Measurements from ENCODE around the gene PSTPIP1.

PSTPIP1 gene

DNA sequence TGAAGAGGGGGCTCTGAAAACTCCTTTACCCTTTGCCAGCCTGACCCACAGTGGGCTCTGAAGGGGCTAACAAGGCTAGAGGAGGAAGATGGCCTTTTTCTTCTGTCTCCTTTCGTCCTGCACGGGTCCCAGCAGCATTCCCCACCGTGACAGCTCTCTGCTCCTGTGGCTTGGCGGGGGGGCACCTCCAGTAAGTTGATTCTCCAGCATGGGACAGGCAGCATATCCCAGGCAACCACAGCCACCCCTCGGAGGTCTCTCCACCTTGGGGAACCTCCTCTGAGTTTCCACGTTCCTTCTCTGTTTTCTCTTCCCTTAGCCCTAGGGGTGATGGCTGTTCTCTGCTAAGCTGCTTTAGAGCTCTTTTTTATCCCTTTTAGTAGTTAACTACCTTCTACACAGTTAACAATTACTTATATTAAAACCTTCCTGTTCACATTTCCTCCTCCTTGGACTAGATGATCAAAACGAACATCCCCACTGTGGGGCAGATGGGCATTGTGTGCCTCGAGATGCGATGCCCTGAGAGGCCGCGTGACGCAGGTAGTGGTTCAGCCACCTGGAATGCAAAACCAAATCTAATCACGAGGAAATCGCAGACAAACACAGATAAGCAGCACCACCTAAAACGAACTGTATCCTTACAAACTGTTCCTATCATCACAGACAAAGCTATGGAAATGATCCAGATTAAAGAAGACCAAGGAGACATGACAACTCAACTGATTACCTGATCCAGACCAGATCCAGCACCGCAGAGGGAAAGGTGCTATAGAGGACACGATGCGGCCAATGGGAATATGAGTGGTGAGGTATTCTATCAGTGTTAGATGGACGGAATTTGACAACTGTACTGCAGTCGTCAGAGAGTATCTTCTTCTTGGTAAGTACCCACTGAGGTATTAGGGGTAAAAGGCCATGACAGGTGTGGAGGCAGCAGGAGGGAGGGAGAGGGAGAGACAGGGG is 48.3 kb downstream of the PSTPIP1 start:
- no peak for DNase-seq
- ATAC-seq: no peak

DNA sequence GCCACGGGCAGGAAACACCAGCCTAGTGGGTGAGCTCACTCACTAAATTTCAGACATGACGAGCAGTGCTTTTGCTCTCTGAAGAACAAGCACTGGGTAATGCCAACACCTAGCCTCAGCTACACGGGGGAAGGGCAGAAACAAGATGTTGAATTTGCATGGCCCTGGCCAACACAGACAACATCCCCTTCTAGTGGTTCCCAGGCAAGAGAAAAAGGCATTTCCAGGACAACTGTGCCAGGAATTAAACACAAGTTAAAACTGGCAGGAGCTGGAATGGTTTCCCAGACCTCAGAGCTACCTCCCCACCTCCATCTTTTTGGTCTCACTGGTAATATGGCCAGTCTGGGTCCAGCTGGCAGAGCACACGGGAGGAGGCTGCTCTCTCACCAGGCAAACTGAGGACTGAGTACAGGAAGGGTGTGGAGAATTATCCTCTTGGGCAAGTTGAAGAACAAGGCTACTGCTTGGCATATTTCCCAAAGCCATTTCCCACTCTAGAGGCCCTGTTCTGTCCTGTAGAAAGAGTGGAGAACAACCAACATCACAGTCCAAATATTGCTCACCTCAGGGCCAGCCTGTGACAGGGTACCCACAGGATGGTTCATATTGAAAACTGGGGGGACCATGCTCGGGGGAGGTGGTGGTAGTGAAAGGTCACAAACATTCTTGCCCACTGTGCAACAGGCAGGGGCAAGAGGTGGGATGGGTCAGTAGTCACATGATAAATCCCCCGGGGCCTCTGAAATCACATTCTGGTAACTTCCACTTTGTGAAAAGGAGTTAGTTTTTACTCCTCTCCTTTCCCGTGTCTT is 49.5 kb downstream of the PSTPIP1 start:
- DNase-seq (no peak), ATAC-seq (peak; percentile 25)

DNA sequence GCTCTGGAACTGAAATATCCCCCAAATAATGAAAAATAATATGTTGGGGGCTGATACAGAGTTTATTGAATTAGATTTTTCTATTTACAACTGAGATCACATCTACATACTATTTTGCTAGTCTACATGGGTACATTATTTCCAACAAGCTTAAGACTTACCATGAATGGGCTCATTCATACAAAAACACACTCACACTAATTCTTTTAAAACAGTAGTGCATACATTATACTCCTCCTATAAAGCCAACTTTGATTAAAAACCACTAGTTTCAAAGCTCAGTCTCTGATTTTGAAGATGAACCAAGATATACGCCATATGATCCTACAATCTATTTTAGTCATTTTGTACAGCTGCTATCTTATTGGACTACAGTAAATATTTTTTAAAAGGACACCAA is 51.1 kb downstream of the PSTPIP1 start:
- ATAC-seq: no peak
- DNase-seq: no peak

DNA sequence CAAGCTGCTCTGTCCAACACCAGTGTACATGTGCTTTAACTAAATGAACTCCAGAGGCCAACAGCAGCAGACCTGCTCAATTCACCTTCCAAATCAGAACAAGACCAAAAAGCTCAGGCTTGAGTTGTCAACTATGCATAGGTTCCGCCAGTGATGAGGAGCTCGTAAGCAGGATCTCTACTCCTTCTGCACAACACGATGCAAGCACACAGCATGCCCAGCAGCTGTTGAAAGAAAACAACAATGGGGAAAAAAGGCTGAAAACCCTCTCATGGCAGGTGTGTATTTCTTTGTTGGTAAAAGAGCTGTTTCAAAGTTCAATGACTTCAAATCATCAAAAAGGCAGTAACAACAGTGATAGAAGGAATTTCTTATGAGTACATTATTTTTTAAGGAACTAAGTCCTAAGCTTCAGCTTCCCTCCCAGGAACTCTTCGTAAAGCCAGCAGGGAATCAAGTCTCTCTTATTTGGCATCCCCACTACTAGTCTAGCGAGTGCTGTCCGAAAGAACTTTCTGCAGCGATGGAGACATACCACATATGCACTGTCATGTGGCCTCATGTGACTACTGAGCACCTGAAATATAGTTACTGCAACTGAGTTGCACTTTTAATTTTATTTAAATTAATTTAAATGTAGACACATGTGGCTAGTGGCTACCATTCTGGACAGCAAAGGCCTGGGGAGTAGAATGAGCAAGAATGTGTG is 51.9 kb downstream of the PSTPIP1 start:
- DNase-seq: no peak
- ATAC-seq: no peak

DNA sequence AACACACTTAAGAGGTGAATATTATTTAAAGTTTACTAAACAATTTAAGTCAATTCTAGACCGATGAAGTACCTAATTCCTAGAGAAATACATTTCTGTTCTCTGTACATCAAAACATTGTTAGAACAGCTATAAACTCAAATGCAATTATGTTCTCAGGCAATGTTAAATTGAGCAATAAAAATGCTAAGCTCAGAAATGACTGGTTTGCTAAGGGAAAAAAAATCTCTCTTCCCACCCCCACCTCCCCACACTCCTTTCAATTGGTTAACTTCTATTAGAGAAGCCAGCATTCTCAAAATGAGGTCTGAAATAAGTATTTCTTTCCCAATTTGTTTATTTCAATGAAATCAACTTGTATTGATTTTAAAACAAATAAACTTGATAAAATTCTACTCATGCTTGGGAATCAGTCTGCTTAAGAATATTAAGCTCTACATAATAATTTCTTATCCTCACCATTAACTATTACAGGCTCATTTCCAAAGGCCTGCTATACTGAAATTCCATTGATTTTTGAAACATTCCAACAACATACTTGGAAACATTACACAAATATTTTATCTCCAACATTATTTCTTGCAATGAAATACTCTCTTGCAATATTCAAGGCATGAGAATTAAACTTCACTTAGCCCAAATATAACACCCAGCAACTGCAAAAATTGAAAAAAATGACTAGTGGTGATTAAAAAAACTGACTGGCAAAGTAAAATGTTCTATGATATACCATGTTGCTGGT is 53.4 kb downstream of the PSTPIP1 start:
- DNase-seq: no peak
- no peak for ATAC-seq

DNA sequence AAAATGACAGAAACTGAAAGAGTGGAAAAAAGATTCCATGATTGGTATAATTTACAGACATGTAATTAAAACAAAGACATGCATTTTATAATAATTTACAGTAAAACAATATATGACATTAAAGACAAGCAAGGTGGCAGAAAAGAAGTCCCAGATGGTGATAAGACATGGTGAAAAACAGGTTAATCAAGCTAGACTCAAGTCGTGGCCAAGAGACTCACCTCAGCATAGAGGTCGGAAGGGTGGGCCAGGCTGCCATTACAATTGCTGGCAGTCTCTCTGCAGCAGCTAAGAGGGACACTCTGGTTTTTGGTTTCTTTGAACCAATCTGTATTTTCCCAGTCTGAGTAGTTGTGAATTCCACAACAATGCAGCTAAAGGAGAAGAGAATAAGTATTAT is 57.6 kb downstream of the PSTPIP1 start:
- ATAC-seq: no peak
- no peak for DNase-seq

DNA sequence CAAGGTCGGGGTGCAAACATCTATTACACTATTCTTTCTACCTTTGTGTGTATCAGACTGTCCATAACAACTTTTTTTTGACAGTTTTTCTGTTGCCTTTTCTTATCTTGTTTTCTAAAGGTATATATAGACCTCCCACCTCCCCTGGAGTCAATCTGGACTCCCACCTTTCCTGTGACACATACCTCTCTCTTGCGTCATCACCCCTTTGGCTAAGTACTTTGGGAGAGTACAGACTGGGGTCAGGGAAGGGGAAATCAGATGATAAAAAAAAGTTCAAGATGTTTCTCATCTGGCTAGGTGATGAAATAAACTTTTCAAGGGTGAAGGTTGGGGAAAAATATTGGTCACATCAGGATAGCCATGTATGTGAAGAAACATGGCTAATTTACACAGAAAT is 58.8 kb downstream of the PSTPIP1 start:
- DNase-seq: no peak
- ATAC-seq: no peak

DNA sequence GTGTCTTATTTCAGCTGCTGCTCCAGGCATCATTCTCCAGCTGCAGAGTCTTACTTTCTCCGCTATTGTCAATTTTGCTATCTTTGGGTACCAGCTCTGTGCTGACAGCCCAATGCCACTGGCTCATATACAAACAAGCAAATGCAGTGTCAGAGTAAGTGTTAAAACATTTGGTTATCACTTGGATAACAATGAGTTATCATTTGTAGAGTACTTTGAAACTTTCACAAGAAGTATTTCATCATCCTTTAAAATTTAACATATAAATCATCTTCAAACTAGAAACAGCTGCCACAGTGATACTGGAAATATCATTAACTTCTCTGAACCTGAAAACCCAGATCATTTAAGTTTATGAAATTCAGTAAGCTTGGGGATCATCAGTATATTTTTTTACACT is 62.1 kb downstream of the PSTPIP1 start:
- ATAC-seq: no peak
- DNase-seq: no peak

DNA sequence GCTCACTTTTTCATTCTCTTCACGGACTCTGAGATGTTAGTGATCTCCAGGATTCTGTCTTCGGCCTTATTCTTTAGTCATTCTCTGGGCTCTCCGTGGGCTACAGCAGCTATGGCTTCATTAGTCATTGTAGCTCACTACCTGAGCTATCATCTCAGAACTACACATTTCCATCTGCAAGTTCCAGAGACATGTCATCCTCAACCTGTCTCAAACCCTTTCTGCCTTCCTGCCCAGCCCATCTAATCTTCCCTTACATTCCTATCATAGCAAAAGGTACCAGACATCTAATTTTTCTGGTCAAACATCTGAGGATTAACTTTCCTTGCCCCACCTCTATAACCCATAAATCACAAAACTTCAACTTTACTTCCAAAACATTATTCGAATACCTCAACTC is 62.8 kb downstream of the PSTPIP1 start:
- DNase-seq (no peak), ATAC-seq (no peak)

DNA sequence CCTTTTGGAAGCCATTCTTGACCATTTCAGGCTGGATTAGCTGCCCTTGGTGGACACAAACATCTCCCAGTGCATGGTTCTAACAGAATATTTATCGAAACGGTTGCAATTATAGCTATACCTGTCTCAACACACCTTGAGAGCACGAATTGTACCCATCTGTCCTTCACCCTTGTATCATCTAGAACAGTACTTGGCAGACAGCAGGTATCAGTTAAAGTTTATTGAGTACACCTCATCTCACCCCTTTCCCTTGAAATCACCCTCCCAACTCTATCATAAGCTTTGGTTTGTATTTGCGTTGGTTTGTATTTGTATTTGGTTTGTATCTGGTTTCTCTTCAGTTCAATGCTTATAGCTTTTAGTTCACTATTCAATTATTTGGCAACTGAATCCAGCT is 63.5 kb downstream of the PSTPIP1 start:
- DNase-seq: no peak
- ATAC-seq: no peak

DNA sequence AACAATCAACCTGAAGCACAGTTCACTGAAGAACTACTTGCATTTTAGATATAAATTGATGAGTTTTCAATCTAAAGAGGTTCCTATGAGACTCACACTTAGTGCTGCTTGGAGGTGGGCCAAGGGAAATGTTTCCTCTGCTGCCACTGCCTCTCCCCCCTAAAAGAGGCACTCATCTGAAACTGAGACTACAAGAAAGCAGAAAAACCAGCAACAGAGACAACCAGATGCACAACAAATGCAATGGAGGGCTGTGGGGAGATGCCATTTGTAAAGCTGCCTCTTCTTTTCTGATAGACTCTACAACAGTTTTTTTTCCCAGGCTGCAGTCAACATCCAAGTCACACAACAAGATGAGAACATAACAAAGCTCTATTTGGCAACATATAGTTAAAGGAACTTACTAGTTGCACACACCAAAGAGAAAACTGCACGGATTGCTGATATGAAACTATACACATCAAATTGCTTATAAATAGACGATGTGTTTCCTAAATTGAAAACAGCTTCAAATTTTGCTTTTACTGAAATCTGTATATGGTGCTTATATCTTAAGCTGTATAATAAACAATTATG is 64.9 kb downstream of the PSTPIP1 start:
- ATAC-seq (no peak), DNase-seq (no peak)

DNA sequence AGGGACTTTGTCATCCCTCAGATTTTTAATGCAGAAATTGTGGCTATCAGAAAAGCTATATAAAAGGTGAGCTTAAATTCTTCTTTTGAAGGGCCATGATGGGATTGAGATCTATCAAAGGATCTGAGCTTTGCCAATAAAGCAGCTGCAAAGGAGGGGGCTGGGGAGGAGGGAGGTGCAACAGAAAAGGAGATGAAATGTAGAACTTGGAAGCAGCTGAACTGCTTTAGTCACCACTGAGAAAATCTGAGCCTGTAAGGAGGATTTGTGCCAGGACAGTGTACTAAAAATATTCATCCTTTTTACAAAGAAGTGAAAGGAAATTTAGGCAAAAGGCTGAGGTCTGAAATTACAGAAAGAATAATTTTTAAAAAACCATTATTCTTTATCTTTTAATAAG is 65.6 kb downstream of the PSTPIP1 start:
- DNase-seq (no peak), ATAC-seq (no peak)

DNA sequence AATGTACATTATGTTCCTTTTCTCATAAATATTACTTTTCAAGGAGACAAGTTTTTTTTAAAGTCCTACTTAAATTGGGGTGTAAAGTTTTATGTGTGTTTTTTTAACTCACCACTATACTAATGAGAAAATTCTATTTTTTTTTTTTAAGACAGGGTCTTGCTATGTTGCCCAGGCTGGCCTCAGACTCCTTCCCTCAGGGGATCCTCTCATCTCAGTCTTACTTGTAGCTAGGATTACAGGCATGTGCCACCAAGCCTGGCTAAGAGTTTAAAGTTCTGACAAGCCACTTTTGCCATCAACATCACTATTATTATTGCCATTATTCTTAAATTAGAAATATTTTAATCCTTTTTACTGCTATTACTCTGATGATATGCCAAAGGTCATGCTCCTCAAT is 68.3 kb downstream of the PSTPIP1 start:
- DNase-seq: no peak
- ATAC-seq: no peak

DNA sequence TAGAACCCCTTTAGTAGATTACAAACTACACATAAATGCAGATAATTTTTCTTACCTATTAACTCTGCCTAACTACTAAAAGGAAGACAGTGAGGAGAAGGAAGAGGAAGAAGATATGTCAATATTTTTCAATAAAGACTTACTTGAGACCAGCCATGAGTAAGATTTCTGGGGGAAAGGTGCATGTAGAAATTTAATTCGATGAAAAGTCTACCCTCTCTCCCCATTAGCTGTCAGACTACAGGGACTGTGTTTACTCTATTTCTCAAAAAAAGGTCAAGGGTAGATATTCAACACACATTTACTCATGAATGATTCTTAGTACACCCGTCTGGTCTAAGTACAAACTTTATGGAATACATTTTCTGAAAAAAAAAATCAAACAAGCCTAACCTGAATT is 69.1 kb downstream of the PSTPIP1 start:
- DNase-seq: no peak
- ATAC-seq: no peak

DNA sequence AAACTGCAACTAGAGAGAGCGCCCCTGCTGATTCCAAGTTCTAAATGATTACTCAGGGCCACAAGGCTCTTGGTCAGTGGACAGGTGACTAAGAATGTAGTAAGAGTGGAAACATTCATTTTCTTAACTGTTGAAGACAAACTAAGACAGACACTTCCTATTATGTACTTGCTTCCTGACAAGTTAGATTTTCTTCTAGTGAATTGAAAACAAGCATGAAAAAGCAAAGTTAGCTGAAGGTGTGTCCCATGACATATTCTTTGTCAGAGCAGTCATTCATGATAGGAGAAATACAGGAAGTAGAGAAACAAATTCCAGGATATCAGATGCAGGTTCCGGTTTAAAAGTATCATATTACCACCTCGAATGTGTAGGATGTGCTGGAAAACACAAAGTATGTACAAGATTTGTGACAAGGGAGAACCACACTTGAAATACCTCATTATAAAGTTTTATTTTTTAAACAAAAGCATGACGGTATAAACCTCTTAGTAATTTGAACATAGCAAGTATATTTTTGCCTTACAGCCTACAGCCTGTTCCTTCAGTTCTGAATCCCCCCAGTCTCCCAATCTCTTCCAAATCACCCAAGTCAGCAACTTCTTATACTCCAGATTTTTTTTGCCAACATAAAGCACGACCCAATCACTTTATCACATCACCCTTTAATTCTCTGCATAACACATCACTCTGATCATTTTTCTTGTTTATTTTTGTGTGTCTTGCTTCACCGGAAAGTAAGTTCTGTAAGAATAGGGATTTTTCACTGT is 69.8 kb downstream of the PSTPIP1 start:
- peak; percentile 57 for ATAC-seq

DNA sequence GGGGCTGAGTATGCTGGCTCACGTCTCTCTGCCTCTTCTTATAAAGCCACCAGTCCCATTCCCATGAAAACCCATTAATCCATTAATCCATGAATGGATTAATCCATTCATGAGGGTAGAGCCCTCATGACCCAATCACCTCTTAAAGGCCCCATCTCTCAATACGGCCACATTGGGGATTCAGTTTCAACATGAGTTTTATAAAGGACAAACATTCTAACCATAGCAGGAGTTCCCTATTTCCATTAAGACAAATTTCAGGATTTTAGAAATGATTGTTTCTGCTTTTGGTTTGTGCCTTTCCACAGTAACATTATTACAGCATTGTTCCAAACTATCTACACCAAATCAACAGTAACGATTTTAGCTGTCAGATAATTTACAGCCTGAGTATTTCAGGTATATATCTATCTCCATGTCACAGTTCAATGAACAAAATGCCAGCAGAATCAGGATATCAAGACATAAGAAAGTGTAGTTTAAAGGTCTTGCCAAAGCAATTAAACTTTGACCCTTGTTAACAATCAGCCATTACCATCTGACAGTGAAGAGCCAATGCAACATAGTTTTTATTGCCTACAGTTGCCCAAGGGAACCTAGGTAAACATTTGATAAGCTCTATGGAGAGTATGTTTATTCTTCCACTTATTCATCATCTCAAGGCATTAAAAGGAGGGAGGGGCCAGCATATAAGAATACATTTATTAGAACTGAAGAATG is 72.2 kb downstream of the PSTPIP1 start:
- no peak for DNase-seq

More for the DNA sequence above, 69.8 kb downstream of the PSTPIP1 start:
- DNase-seq: no peak

DNA sequence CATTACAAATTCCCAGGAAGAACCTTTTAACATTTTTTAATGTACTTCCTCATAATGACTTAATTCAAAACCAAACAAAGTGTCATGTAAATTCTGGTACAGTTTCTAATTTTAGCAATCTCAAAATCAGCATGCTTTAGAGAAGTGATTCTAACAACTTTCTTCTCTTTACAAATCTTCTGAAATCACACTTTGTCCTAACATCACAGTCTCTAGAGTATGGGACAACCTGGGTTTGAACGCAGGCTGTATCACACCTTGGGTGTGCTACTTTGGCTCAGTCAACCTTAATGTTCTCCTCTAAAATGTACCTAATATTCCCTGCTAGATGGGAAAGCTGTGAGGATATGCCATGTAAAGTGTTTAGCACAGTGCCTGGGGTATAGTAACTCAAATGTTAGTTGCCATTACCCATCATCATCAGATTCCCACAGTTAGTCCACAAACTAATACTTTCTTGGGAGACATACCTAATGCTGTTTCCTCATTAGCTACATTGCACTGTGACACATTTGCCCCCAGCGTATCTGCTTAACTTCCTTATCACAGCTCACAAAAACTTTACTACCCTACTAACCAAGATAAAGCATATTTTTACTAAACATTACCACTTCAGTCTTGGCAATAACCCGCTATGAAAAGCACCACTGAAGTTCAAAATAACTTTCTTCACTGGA is 72.9 kb downstream of the PSTPIP1 start:
- ATAC-seq (no peak), DNase-seq (no peak)

More for the DNA sequence above, 72.2 kb downstream of the PSTPIP1 start:
- no peak for ATAC-seq

DNA sequence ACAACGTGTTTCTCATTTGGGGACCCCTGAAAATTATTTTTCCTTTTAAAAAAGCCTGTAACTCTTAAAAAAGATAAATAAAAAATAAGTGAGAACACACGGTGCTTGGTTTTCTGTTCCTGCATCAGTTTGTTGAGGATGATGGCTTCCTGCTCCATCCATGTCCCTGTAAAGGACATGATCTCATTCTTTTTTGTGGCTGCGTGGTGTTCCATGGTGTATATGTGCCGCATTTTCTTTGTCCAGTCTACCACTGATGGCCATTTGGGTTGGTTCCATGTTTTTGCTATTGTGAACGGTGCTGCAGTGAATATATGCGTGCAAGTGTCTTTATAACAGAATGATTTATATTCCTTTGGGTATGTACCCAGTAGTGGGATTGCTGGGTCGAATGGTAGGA is 73.7 kb downstream of the PSTPIP1 start:
- DNase-seq (no peak), ATAC-seq (no peak)

DNA sequence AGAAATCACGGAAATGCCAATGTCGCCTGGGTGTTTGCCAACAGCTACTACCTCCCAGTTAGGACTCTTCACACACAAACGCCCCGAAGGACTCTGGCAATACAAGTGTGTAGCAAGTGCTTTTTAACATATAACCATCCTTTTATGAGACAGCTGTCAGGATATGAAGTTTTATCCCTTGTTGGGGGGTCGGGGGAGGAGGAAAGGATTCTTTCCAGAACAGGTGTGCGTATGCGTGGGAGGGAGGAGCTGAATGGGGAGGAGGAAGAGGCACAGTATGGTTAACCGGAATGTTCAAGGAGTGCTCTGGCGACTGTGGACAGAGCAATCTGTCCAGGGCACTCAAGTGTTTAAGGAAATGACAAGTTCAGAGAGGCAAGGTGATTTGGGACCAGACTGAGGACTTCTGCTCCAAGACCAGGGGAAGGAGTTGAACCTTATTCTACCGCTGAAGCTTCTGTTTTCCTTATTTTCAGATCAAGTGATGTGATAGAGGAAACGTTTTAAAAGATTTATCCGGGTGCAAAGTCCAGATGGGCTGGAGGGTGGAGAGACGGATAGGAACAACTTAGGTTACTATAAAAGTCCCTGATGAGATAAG is 74.7 kb downstream of the PSTPIP1 start:
- DNase-seq: no peak
- no peak for ATAC-seq
